ENCODE data around the gene MINAR1.

- TF ChIP-seq CTCF (IDR thresholded peaks at IDR 0.05; ENCODE audit: low read length) (no peak), EZH2phosphoT487 (IDR thresholded peaks at IDR 0.05; ENCODE audit: low read length) (no peak)
These were observed at the start of gene MINAR1 for GRCh38 chr15:79431636-79432344.

Measured in MM.1S (cell line).